G401.6 (cell line): Measurements from ENCODE around the gene PTPRN2.

Experiments used
- FAIRE-seq: peaks from 2 replicates; lab custom pipeline; 2012; peaks lifted over from hg19 to GRCh38; lab: Jason Lieb, UNC

PTPRN2 gene

DNA sequence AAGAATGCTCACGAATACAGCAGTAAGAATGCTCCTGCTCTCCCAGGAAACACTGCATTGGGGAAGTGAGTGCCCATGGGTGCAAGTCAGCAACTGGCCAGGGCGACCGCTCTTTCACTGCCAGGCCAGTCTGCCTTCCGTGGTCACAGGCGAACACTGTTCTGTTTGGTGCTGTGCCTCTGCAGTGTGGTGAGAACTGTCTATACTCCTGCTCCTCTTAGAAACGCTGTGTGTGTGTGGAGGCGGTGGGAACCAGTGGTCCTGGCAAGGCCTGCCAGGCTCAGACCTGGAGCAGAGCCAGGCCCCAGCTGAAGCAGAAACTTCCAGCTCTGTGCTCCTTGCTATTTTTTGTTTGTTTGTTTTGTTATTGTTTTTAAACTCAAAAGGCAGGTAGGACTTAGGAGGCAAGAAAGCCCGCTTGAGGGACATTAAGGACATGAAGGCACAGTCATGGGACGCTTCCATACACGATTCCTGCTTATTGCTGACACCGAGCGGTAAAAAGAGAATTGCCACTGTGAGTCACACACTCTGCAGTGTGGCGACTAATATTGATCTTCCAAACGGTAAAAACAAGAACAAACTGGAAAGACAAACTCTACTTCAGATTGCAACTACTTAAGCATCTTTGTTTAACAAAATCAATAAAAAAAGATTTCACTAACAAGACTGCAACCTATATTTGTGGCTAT, 820.0 kb downstream of the PTPRN2 start:
- FAIRE-seq: no peak

DNA sequence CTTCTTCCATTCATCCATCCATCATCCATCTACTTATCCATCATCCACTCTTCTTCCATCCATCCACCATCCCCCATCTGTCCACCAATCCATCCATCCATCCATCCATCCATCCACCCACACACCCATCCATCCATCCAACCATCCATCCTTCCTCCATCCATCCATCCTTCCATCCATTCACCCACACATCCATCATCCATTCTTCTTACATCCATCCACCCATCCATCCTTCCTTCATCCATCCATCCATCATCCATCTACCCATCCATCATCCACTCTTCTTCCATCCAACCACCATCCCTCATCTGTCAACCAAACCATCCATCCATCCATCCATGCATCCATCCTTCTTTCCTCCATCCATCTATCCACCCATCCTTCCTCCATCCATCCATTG, 821.5 kb downstream of the PTPRN2 start:
- no peak for FAIRE-seq

DNA sequence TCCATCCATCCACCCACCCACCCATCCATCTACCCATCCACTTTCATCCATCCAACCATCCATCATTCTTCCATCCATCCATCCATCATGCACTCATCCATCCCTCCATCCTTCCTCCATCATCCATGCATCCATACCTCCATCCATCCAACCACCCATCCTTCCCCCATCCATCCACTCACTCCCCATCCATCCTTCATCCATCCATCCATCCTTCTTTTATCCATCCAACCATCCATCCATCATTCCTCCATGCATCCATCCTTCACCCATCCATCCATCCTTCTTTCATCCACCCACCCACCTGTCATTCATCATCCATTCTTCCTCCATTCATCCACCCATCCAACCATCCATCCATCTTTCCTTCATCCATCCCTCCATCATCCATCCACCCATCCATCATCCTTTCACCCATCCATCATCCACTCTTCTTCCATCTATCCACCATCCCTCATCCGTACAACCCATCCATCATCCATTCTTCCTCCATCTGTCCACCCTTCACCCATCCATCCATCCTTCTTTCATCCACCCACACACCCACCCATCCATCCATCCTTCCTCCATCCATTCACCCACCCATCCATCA, 822.6 kb downstream of the PTPRN2 start:
- FAIRE-seq: no peak

DNA sequence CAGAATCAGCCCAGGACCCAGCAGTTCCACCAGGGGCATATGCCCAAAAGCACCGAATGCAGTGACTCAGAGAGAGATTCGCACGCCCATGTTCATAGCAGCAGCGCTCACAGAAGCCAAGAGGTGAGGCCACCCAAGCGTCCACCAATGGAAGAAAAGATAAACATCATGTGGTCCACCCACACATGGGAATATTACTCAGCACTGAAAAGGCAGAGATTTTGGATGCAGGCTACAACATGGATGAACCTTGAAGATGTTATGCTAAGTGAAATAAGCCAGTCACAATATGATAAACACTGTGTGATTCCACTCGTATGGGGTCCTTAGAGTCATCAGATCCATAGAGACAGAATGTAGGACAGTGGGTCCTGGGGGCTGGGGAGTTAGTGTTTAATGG, 823.4 kb downstream of the PTPRN2 start:
- no peak for FAIRE-seq

DNA sequence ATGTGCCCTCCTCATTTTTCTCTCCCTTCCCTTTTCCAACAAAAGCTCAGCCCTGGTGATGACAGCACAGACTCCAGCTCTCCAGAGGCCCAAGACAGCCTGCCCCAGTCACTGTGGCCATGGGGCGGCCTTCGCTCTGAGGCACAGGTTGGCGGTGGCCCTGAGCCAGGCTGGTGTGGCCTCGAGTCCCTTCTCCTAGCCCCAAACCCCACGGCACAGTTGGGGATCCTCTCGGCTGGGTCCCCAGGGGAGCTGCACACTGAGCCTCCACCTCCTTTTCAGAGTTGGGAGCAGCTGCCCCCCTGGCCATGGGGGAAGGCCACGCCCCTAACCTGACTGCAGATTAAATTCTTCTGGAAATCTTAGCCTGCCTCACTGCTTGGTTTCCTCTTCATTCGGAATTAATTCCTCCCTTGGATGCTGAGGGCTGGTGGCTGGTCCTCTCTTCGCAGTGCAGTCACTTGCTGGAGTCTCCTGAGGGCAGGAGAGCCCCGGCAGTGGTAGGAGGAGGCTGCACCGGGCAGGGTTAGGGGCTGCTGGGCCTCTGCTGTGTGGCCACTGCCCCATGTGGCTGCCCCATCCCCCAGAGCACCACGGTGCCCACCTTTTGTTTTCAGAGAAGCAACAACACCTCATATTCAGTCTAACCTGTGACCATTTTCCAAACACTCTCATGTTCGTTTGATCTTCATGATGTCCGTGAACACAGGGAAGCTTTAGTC, 824.2 kb downstream of the PTPRN2 start:
- FAIRE-seq: no peak

DNA sequence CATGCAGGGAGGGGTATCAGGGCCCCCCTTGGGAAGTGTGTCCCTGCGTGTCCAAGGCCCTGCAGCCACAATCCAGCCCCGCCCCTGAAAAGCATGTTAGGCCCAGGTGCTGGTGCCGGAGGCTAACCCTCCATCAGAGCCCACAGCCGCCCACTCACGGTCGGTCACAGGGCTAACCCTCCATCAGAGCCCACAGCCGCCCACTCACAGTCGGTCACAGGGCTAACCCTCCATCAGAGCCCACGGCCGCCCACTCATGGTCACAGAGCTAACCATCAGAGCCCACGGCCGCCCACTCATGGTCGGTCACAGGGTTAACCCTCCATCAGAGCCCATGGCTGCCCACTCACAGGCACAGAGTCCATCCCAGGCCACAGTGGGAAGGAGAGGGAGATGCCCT, 824.8 kb downstream of the PTPRN2 start:
- FAIRE-seq: no peak

DNA sequence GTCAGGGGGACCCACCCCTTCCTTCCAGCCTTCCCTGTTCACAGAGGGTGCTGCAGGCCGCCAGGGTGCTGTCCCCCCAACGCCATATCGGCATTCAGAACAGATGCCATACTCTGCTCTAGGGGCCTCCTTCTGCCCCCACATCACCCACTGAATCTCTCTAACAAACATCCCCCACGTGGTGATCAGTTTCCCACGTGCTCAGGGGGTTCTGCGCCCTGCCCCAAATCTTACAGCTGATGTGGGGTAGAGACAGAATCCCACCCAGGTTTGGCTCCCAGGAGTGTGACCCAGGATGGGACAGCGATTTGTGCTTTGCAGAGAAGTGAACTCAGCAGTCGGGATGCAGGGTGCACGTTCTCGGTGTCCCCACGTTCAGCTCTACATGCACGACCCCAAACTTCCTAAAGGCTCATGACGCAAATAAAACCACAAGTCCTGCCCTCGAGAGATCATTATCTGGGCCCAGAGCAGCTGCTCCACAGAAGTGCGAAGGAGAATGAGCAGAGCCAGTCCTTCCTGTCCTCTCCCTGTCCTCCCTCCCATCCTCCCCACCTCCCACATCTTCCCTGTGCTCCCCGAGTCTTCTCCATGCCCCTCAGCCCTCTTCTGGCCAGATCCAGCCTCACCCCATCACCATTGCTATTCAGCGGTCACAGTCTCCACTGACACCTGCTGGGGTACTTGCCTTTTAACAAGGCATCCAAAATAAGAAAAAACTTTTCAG, 827.5 kb downstream of the PTPRN2 start:
- no peak for FAIRE-seq

DNA sequence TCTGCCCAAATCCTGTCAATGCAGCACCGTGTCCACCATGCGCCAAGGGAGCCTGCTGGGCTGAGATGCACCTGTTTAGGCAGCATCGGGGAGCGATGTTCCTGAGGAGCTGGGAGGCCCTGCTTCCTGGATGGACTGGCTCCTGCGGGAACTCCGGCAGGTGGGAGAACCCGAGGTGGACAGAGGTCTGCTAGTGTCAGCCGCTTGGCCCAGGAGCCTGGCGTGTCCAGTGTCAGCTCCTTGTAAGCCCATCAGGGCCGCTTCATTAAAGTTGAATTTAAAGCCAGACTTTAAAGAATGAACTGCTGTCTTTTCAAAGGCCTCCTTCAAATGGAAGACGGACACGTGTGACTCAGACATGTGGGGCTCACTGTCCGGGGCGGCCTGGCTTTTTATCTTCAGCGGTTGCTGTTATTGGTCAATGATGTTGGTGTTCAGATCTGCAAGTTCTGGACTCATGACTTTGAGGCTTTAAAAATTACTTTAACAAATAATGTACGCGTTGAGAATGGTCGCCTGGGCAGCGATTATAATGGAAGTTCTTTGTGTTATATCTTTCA, 828.3 kb downstream of the PTPRN2 start:
- FAIRE-seq: no peak

DNA sequence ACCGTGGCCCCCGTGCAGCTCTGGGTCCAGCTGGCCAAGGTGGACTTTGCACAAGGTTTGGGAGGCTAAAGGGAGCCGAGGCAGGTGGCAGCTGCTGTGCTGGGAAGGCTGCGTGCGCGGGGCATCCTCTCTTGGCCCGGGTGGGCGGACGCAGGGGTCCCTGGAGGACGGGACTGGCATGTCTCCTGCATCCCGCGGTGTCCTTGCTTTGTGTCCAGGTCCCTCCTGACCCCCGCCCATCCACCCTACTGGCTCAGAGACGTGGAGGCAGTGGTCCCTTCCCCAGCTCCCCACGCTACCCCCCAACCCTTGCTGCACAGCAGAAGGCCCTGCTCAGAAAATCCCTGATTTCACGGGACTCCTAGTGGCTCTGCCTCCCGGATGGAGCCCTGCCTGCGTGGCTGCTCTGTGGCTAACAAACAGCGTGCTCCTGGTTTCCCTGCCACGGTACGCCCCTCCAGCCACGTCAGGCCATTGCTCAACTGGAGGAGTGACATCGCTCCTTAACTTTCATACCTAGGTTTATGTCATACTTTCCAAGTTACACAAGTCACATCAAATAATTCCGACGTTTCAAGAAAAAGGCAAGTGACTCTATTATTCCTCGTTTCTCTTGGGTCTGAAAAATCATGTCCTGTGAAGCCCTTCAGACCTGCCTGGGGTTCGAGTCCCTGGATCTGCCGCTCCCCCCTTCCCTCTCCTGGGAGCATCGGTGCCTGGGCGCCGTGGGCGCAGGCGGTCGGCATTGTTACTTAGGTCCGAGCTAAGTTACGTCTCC, 829.0 kb downstream of the PTPRN2 start:
- no peak for FAIRE-seq

DNA sequence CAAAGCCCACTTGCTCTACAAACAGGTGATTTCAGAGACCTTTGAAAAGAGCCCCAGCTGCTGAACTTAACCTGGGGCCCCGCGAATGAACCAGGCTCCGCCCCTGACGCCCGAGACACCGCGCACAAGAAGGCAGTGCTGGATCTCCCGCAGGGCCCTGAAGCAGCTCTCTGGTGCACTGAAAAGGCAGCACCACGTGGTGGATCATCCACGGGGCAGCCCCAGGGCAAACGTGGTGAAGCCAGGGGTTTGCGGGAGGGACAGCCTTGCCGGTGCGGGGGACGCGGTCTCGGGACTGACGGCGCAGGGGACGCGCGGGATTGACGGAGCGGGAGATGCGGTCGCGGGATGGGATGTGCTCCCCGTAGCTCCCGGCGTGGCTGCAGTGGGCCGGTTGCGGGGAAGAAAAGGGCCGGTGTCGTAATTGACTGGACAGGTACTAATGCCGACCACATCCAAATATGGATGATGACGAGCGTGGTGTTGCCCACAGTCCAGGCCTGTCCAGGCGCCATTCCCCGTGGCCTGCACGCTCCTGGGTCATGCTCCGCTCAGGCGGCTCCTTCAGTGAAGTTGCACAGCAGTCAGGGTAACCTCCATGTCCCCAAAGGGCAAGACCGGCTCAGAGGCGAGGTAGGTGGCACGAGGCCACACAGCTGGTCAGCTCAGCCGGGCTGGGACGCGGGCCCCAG, 829.7 kb downstream of the PTPRN2 start:
- no peak for FAIRE-seq

DNA sequence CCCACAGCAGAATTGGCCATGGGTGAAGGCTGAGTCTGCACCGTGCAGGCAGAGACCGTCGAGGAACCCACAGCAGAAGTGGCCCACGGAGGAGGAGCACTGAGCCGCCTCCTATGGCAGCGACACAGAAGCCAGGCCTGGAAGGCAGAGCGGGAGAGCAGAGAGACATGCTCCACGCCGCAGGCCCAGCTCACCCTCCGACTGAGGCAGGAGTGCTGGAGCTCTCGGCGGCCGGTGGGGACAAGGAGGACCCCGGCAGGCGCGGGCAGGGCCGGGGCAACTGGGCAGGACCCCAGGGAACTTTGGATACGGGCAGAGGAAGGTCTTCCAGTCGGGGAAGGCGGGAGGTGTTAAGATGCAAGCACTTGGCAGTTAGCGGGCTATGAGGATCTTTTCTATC, 830.4 kb downstream of the PTPRN2 start:
- FAIRE-seq: no peak

DNA sequence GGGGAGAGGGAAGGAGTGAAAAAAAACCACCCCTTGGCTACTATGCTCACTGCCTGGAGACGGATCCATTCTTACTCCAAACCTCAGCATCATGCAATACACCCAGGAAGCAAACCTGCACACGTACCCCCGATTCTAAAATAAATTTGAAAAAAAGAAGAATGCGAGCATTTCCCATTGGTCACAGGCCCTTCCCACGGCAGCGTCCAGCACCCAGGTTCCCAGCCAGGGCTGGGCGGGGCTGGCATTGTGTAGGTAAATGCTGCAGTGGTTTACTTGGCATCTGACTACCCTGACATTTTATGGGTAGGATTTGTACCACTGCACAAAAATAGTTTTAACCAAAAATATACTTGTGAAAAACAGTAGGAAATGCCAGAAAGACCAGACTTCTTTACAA, 831.9 kb downstream of the PTPRN2 start:
- no peak for FAIRE-seq

DNA sequence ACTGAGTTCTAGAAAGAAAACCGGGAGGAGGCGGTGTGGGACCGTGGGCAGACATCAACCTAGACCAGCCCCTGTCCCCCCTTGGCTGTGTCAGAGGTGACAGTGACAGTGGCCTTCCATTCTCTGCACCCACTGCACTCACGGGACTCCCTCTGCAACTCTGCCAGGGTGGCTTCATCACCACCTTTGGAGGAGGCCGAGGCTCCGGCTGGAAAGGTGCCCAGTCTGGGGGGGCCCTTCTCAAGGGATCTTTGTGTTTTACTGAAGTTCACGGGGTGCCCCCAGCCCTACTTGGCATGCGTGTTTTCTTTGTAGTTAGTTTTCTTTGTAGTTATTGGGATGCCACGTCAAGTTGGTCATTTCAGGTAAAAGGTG, 833.2 kb downstream of the PTPRN2 start:
- FAIRE-seq: no peak

DNA sequence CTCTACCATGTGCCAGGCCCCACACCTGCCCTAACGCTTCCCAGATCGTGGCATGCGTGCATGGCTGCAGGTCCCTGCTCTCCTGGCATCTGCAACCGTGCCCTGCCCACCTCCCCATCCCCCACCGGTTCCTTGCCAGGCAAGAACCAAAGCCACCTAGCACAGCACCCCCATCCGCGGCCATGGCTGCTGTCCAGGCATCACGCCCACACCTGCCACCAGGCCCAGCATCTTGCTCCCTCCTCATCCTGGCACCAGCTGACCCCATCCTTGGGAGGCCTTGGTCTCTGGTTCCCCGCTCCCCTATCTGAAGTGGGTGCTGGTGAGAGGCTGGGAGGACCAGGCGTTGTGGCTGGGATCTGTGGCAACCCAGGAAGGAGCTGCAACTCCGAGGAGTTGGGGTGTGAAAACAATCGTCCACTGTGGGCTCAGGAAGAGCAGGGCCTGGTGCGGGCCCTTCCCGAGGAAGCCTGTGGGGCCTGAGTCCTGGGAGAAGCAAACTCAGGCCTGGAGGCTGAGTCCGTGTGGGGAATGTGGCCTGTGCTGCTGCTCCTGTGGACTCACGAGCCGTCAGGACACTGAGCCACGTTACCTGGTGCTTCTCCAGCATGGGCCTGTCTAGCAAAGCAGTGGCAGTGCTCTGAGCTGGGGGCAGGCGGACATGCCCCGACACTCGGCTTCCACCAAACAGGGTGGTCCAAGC, 833.8 kb downstream of the PTPRN2 start:
- FAIRE-seq: no peak

DNA sequence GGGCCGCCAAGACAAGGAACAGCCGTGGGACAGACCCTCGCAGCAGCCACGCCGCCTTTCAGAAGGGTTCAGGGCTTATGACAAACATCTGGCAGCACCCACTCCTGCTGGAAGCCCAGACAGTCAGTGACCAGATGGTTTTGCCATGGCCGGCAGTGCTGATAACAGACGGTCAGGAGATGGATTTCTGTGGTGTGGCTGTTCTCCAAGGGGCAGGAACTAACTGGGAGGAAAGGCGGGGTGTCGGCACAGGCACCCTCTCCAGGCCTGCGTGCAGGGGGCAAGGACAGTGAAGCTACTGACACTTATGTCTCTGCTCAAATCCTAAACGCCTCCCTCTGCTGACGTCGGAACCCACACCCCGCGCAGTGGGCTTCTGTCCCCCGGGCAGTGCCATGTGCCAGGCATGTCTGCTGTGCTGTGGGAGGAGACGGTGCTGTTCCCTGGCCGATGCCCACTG, 834.8 kb downstream of the PTPRN2 start:
- no peak for FAIRE-seq

DNA sequence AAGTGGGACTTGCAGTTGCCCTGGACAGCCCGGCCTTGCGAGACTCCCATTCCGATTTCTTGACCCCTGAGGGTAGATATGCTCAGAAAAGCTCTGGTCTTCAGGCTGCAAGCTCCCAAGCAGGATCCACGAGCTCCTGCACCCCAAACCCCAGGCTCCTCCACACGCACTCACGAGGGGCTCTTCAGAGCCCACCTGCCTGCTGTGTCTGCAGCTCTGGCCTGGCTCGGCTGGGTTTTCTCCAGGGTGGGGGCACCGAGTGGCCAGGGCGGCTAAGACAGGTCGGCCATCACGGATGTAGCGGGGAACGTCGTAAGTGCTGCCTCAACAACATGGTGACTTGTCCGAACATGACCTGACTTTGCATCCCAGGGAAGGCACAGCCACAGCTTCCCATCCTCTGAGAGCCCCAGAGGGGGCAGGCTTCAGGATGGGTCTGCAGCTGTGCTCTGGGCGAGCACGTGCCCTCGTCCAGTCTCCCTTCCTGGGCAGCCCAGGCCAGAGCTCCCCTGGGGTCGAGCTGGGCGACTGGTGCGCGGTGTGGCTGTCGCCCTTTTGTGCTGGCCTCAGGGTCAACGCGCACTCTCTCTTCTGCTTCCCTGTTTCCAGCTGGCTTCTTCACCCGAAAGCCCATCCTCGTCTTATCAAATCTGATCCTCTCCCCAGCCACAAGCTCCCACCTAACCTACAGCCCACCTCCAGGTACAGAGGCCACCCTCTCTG, 835.5 kb downstream of the PTPRN2 start:
- FAIRE-seq: no peak

DNA sequence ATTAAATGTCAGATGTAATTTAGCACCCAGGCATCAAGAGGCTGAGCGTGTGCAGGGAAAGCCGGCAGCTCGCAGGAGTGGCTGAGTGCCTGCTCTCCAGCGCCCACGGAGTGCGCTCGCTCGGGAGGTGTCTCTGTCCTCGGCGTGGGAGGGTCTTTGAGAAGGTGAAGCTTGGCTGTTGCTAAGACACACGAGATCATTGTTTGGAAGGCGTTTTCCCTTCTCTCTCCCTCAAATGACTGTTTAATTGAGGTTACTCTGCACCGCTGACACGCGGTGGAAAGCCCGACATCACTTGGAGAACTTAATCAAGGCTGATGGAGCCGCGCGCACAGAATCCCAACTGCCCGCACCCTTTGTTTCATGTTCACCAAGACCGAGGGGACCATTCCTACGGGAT, 836.2 kb downstream of the PTPRN2 start:
- no peak for FAIRE-seq

DNA sequence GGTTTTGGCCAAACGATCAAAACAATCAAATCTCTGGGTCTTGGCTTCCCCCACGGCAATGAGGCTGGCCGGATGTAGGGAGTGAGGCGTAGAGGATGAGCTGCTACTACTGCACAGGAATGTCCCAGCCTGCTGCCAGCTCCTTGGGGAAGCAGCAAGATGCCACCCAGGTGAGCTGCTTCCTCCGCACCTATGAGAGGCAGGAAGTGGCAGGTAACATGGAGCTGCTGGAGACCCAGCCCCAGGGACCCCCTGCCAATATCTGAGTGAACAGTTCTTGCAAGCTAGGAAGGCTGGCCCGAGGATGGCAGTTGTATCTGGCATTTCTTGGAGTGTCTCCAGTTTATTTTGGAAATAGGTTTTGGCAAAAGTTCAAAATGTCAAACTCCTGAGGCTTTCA, 837.3 kb downstream of the PTPRN2 start:
- no peak for FAIRE-seq

DNA sequence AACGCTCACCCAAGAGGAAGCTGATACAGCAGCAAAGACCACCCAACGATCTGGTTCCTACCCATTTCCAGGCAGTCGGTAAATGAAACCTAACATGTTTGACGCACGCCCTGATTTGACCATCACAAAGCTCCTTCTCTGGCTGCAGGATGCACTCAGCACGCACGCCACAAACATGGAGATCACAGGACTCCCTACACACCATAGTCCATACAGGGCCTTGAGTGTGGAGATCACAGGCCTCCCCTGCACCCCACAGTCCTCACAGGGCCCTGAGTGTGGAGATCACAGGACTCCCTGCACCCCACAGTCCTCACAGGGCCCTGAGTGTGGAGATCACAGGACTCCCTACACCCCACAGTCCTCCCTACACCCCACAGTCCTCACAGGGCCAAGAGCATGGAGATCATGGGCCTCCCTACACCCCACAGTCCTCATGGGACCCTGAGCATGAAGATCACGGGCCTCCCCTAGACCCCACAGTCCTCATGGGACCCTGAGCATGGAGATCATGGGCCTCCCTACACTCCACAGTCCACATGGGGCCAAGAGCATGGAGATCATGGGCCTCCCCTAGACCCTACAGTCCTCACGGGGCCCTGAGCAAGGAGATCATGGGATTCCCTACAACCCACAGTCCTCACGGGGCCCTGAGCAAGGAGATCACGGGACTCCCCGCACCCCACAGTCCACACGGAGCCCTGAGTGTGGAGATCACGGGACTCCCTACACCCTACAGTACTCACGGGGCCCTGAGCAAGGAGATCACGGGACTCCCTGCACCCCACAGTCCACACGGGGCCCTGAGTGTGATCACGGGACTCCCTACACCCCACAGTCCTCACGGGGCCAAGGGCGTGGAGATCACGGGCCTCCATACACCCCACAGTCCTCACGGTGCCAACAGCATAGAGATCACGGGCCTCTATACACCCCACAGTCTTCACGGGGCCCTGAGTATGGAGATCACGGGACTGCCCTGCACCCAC, 841.6 kb downstream of the PTPRN2 start:
- FAIRE-seq: no peak
